Loucy (cell line): ENCODE results near the gene NFAT5.
"Not testable (repeated sequence)": the region's sequence is repeated elsewhere in the genome, so short reads cannot be mapped to it uniquely, and the experiment has no call there.

ENCODE experiments used
- H2AFZ ChIP-seq: fragments of 200-600 bp; sonication (generic); 2 replicates; pipeline ENCODE4 v1.6.0; 2016; ENCODE audit warnings: antibody characterized with exemption, mild to moderate bottlenecking, low read length, moderate library complexity
- H3F3A ChIP-seq: fragments of 200-600 bp; 2 replicates; pipeline ENCODE4 v1.6.0; 2016; ENCODE audit warnings: antibody characterized with exemption, low read depth, mild to moderate bottlenecking
- H3K27me3 ChIP-seq: fragments of 200-600 bp; sonication (generic); 2 replicates; pipeline ENCODE4 v1.6.1; 2014; ENCODE audit warnings: low read length, mild to moderate bottlenecking; ENCODE audit not compliant: insufficient read depth, poor library complexity, severe bottlenecking
- H3K36me3 ChIP-seq: fragments of 200-600 bp; sonication (generic); 2 replicates; pipeline ENCODE4 v1.6.1; 2016; ENCODE audit warnings: low read length; ENCODE audit not compliant: insufficient read depth
- H3K4me1 ChIP-seq: fragments of 200-600 bp; sonication (generic); 2 replicates; pipeline ENCODE4 v1.5.1; 2014; ENCODE audit warnings: low read length, mild to moderate bottlenecking; ENCODE audit not compliant: insufficient read depth, poor library complexity, severe bottlenecking
- H3K4me2 ChIP-seq: fragments of 200-600 bp; sonication (generic); 2 replicates; pipeline ENCODE4 v1.6.0; 2014; ENCODE audit warnings: antibody characterized with exemption, low read length, low read depth, mild to moderate bottlenecking; ENCODE audit not compliant: poor library complexity, severe bottlenecking
- H3K4me3 ChIP-seq: fragments of 200-600 bp; sonication (generic); 2 replicates; pipeline ENCODE4 v1.5.1; 2014; ENCODE audit warnings: low read length, mild to moderate bottlenecking, mixed read lengths; ENCODE audit not compliant: poor library complexity, severe bottlenecking
- H3K79me2 ChIP-seq: fragments of 200-600 bp; sonication (generic); 2 replicates; pipeline ENCODE4 v1.6.1; 2014; ENCODE audit warnings: low read length; ENCODE audit not compliant: insufficient read depth
- H3K9ac ChIP-seq: fragments of 200-600 bp; sonication (generic); 2 replicates; pipeline ENCODE4 v1.6.0; 2014; ENCODE audit warnings: mild to moderate bottlenecking, low read depth, low read length, moderate library complexity; ENCODE audit not compliant: poor library complexity, severe bottlenecking
- H3K9me2 ChIP-seq: fragments of 200-600 bp; sonication (generic); replicated peaks from 2 replicates; pipeline ENCODE4 v1.6.1; 2016; ENCODE audit warnings: low read depth, low read length, mixed read lengths
- H3K9me3 ChIP-seq: fragments of 200-600 bp; sonication (generic); 2 replicates; pipeline ENCODE4 v1.6.1; 2014; ENCODE audit warnings: mild to moderate bottlenecking, antibody characterized with exemption, low read length, low read depth; ENCODE audit not compliant: insufficient read depth
- H4K20me1 ChIP-seq: fragments of 200-600 bp; sonication (generic); 2 replicates; pipeline ENCODE4 v1.6.0; 2014; ENCODE audit warnings: antibody characterized with exemption, low read length, mild to moderate bottlenecking; ENCODE audit not compliant: insufficient read depth, poor library complexity, severe bottlenecking
- EZH2phosphoT487 ChIP-seq: fragments of 200-600 bp; IDR thresholded peaks from 2 replicates; pipeline ENCODE4 v1.6.1; 2018; ENCODE audit warnings: antibody characterized with exemption, mild to moderate bottlenecking, moderate library complexity, borderline replicate concordance
- TF ChIP-seq, protein P1 (sequence below): fragments of 200-600 bp; sonication (generic); conservative IDR thresholded peaks from 2 replicates; pipeline ENCODE4 v1.5.1; 2014; ENCODE audit warnings: mild to moderate bottlenecking, antibody characterized with exemption, low read length

Gene NFAT5

DNA sequence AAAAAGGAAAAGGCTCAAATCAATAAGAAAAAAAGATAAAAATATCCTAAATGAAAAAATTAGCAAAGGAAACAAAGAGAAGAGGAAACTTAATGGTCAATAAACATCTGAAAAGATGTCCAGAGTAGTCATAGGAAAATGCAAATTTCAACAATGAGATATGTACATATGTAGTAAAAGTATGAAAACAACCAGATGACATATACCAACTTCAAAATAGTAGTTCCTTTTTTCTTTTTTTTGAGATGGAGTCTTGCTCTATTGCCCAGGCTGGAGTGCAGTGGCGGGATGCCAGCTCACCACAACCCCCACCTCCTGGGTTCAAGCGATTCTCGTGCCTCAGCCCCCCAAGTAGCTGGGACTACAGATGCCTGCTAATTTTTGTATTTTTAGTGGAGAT, 21.7 kb upstream of the NFAT5 start:
- H3K9me3 ChIP-seq: no peaks in the 10 kb centered on the region
- no peak for TF ChIP-seq EZH2phosphoT487
- TF ChIP-seq, protein P1, sequence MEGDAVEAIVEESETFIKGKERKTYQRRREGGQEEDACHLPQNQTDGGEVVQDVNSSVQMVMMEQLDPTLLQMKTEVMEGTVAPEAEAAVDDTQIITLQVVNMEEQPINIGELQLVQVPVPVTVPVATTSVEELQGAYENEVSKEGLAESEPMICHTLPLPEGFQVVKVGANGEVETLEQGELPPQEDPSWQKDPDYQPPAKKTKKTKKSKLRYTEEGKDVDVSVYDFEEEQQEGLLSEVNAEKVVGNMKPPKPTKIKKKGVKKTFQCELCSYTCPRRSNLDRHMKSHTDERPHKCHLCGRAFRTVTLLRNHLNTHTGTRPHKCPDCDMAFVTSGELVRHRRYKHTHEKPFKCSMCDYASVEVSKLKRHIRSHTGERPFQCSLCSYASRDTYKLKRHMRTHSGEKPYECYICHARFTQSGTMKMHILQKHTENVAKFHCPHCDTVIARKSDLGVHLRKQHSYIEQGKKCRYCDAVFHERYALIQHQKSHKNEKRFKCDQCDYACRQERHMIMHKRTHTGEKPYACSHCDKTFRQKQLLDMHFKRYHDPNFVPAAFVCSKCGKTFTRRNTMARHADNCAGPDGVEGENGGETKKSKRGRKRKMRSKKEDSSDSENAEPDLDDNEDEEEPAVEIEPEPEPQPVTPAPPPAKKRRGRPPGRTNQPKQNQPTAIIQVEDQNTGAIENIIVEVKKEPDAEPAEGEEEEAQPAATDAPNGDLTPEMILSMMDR: no peak

DNA sequence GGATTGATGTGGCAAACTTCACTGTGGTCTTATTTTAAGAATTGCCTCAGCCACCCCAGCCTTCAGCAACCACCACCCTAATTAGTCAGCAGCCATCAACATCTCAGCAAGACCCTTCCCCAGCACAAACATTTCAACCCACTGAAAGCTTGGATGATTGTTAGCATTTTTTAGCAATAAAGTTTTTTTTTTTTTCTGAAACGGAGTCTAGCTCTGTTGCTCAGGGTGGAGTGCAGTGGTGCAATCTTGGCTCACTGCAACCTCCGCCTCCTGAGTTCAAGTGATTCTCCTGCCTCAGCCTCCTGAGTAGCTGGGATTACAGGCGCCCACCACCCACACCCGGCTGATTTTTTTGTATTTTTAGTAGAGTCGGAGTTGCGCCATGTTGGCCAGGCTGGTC, 19.1 kb upstream of the NFAT5 start:
- H2AFZ ChIP-seq, H3K9me2 ChIP-seq, H3K4me1 ChIP-seq, H3K9me3 ChIP-seq, H3K79me2 ChIP-seq, H4K20me1 ChIP-seq, H3K4me2 ChIP-seq, H3F3A ChIP-seq, H3K9ac ChIP-seq, H3K27me3 ChIP-seq, H3K4me3 ChIP-seq, H3K36me3 ChIP-seq: not testable (repeated sequence)

More for the DNA sequence above, 21.7 kb upstream of the NFAT5 start:
- Histone ChIP-seq H4K20me1 (no peaks in the 10 kb centered on the region), H3K9me2 (no peaks in the 10 kb centered on the region), H3K9ac (no peak overlapping the region), H2AFZ (no peak overlapping the region), H3K4me3 (no peak overlapping the region), H3K27me3 (no peaks in the 10 kb centered on the region), H3K36me3 (no peaks in the 10 kb centered on the region), H3K4me2 (no peak overlapping the region), H3K4me1 (no peaks in the 10 kb centered on the region), H3K79me2 (no peaks in the 10 kb centered on the region), H3F3A (no peaks in the 10 kb centered on the region; the same call in 1 of the 2 replicates)

DNA sequence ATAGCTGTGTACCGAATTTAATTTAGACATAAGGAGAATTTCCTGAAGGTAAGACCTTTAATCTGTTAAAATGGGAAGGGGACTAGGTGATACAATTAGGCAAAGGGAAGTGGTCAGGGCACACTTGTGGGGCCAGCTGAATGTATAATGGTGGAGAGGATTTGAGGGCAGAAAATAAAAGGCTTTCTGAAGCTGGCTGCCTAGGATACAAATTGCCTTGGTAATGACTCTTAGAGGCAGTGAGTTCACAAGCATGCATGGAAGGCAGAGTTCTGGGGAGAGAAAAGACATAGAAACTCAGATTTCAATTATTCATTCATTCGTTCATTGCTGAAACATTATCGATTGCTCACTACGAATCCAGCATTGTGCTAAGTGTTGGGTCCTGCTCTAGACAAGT, 12.4 kb upstream of the NFAT5 start:
- no peaks in the 10 kb centered on the region for H3K9me3 ChIP-seq
- no peaks in the 10 kb centered on the region for H3K36me3 ChIP-seq
- H3K4me1 ChIP-seq: peaks cover 19% of the 10 kb centered on the region
- H3K9ac ChIP-seq: no peak overlapping the region
- H3K79me2 ChIP-seq: no peaks in the 10 kb centered on the region
- no peak overlapping the region for H2AFZ ChIP-seq
- no peak overlapping the region for H3K4me2 ChIP-seq
- no peak overlapping the region for H3K4me3 ChIP-seq
- no peaks in the 10 kb centered on the region for H3K27me3 ChIP-seq
- no peaks in the 10 kb centered on the region for H4K20me1 ChIP-seq
- no peaks in the 10 kb centered on the region for H3F3A ChIP-seq
- no peaks in the 10 kb centered on the region for H3K9me2 ChIP-seq
- TF ChIP-seq, protein P1: no peak
- TF ChIP-seq EZH2phosphoT487: no peak

DNA sequence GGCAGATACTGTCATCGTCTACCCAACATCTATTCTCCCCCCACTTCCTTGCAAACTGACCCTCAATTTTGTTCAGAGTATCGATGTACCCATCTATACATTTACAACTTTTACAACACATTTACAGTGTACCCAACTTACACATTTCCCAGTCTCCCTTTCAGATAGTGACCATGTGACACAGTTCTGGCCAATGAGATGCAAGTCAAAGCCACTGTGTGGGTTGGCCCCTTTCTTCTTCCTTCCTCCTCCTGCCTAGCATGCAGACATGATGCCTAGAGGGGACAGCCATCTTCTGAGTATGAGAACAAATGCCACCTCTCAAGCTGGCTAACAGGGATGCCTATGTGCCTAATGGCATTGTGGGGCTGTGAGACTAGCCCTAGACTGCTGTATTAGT, 11.3 kb upstream of the NFAT5 start:
- Histone ChIP-seq H2AFZ (peak overlapping the region; percentile 47; the same call in 1 of the 2 replicates), H3K4me2 (no peak overlapping the region)
- TF ChIP-seq EZH2phosphoT487: no peak
- TF ChIP-seq, protein P1: no peak

More for the DNA sequence above, 11.3 kb upstream of the NFAT5 start:
- H3K9me3 ChIP-seq: no peaks in the 10 kb centered on the region
- H3K79me2 ChIP-seq: no peaks in the 10 kb centered on the region
- H3K9me2 ChIP-seq: no peaks in the 10 kb centered on the region
- H4K20me1 ChIP-seq: no peaks in the 10 kb centered on the region
- H3K4me3 ChIP-seq: no peak overlapping the region
- H3F3A ChIP-seq: no peaks in the 10 kb centered on the region
- no peaks in the 10 kb centered on the region for H3K27me3 ChIP-seq
- no peak overlapping the region for H3K9ac ChIP-seq
- no peaks in the 10 kb centered on the region for H3K36me3 ChIP-seq
- H3K4me1 ChIP-seq: peaks cover 19% of the 10 kb centered on the region
